Measurements from ENCODE around the gene SPATA4.

SPATA4 gene

DNA sequence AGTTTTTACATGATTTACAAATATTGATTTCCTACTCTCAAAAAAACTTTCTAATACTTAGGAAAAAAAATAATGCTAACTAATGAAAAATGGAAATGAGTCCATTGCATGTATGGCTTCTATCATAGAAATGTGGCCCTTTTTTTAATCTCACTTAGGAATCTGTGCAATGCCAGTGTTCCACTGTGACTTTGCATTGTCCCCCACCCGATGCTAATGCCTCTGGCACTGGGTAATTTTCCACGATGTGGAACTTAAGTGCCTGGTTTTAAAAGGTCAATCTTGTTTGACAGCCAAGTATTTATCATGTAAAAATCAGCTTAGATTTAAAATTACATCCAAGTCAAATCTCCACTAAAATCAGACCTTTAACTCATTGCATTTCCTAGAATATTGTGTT is 53.1 kb downstream of the SPATA4 start:
- H3K36me3 ChIP-seq (ENCODE audit: insufficient read depth, low read length) = no peaks in the 10 kb centered on the region
- TF ChIP-seq EZH2phosphoT487 (IDR thresholded peaks at IDR 0.05; ENCODE audit: borderline replicate concordance) = no peak
- TF ChIP-seq, protein P1, sequence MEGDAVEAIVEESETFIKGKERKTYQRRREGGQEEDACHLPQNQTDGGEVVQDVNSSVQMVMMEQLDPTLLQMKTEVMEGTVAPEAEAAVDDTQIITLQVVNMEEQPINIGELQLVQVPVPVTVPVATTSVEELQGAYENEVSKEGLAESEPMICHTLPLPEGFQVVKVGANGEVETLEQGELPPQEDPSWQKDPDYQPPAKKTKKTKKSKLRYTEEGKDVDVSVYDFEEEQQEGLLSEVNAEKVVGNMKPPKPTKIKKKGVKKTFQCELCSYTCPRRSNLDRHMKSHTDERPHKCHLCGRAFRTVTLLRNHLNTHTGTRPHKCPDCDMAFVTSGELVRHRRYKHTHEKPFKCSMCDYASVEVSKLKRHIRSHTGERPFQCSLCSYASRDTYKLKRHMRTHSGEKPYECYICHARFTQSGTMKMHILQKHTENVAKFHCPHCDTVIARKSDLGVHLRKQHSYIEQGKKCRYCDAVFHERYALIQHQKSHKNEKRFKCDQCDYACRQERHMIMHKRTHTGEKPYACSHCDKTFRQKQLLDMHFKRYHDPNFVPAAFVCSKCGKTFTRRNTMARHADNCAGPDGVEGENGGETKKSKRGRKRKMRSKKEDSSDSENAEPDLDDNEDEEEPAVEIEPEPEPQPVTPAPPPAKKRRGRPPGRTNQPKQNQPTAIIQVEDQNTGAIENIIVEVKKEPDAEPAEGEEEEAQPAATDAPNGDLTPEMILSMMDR (conservative IDR thresholded peaks at IDR 0.05; ENCODE audit: low read length) = no peak

GRCh38 chr4:176139518-176139917 is 55.9 kb downstream of the SPATA4 start:
- no peaks in the 10 kb centered on the region for H3K9me2 ChIP-seq (replicated peaks; ENCODE audit: low read depth, low read length)
- H3K4me1 ChIP-seq (ENCODE audit: insufficient read depth, low read length, poor library complexity, severe bottlenecking) = no peaks in the 10 kb centered on the region
- no peaks in the 10 kb centered on the region for H3K9me3 ChIP-seq (ENCODE audit: insufficient read depth, low read depth, low read length)
- H3F3A ChIP-seq (ENCODE audit: low read depth) = no peaks in the 10 kb centered on the region
- no peaks in the 10 kb centered on the region for H3K36me3 ChIP-seq (ENCODE audit: insufficient read depth, low read length)
- H3K9ac ChIP-seq (ENCODE audit: low read depth, low read length, poor library complexity, severe bottlenecking) = no peak overlapping the region
- no peaks in the 10 kb centered on the region for H3K27me3 ChIP-seq (ENCODE audit: insufficient read depth, low read length, poor library complexity, severe bottlenecking)
- H3K4me3 ChIP-seq (ENCODE audit: low read length, poor library complexity, severe bottlenecking) = no peak overlapping the region
- TF ChIP-seq, protein P1 (conservative IDR thresholded peaks at IDR 0.05; ENCODE audit: low read length) = no peak
- no peak overlapping the region for H3K4me2 ChIP-seq (ENCODE audit: low read depth, low read length, poor library complexity, severe bottlenecking)
- no peaks in the 10 kb centered on the region for H3K79me2 ChIP-seq (ENCODE audit: insufficient read depth, low read length)
- H4K20me1 ChIP-seq (ENCODE audit: insufficient read depth, low read length, poor library complexity, severe bottlenecking) = no peaks in the 10 kb centered on the region
- no peak overlapping the region for H2AFZ ChIP-seq (ENCODE audit: low read length)

More for the DNA sequence above, 53.1 kb downstream of the SPATA4 start:
- Histone ChIP-seq H3K9ac (ENCODE audit: low read depth, low read length, poor library complexity, severe bottlenecking) (no peak overlapping the region), H2AFZ (ENCODE audit: low read length) (no peak overlapping the region), H3K4me1 (ENCODE audit: insufficient read depth, low read length, poor library complexity, severe bottlenecking) (no peaks in the 10 kb centered on the region), H3K9me3 (ENCODE audit: insufficient read depth, low read depth, low read length) (no peaks in the 10 kb centered on the region), H3F3A (ENCODE audit: low read depth) (no peaks in the 10 kb centered on the region), H3K27me3 (ENCODE audit: insufficient read depth, low read length, poor library complexity, severe bottlenecking) (no peaks in the 10 kb centered on the region), H4K20me1 (ENCODE audit: insufficient read depth, low read length, poor library complexity, severe bottlenecking) (no peaks in the 10 kb centered on the region), H3K79me2 (ENCODE audit: insufficient read depth, low read length) (no peaks in the 10 kb centered on the region), H3K4me2 (ENCODE audit: low read depth, low read length, poor library complexity, severe bottlenecking) (no peak overlapping the region), H3K4me3 (ENCODE audit: low read length, poor library complexity, severe bottlenecking) (no peak overlapping the region), H3K9me2 (replicated peaks; ENCODE audit: low read depth, low read length) (no peaks in the 10 kb centered on the region)

GRCh38 chr4:176137631-176138030 is 57.8 kb downstream of the SPATA4 start:
- H4K20me1 ChIP-seq (ENCODE audit: insufficient read depth, low read length, poor library complexity, severe bottlenecking) = no peaks in the 10 kb centered on the region
- TF ChIP-seq, protein P1 (conservative IDR thresholded peaks at IDR 0.05; ENCODE audit: low read length) = no peak
- TF ChIP-seq EZH2phosphoT487 (IDR thresholded peaks at IDR 0.05; ENCODE audit: borderline replicate concordance) = no peak
- H3K27me3 ChIP-seq (ENCODE audit: insufficient read depth, low read length, poor library complexity, severe bottlenecking) = no peaks in the 10 kb centered on the region
- H3K9ac ChIP-seq (ENCODE audit: low read depth, low read length, poor library complexity, severe bottlenecking) = no peak overlapping the region
- H3K4me2 ChIP-seq (ENCODE audit: low read depth, low read length, poor library complexity, severe bottlenecking) = no peak overlapping the region
- no peak overlapping the region for H2AFZ ChIP-seq (ENCODE audit: low read length)
- H3K4me1 ChIP-seq (ENCODE audit: insufficient read depth, low read length, poor library complexity, severe bottlenecking) = no peaks in the 10 kb centered on the region
- no peaks in the 10 kb centered on the region for H3K9me3 ChIP-seq (ENCODE audit: insufficient read depth, low read depth, low read length)
- H3K4me3 ChIP-seq (ENCODE audit: low read length, poor library complexity, severe bottlenecking) = no peak overlapping the region
- H3K36me3 ChIP-seq (ENCODE audit: insufficient read depth, low read length) = no peaks in the 10 kb centered on the region
- no peaks in the 10 kb centered on the region for H3F3A ChIP-seq (ENCODE audit: low read depth)
- H3K79me2 ChIP-seq (ENCODE audit: insufficient read depth, low read length) = no peaks in the 10 kb centered on the region
- H3K9me2 ChIP-seq (replicated peaks; ENCODE audit: low read depth, low read length) = no peaks in the 10 kb centered on the region
